Bronchial epithelial cell (primary cell): ENCODE data around the gene HRNR. TPM values are rescaled to one million over a fixed set of nuclear protein-coding genes. Genes with fewer than 3 reads are reported as not detected.

Experiments used
- DNase-seq: peaks from one replicate; pipeline ENCODE4 v3.0.0-alpha.2; 2010; ENCODE audit warnings: low read depth
- FAIRE-seq: peaks from 2 replicates; lab custom pipeline; 2011; peaks lifted over from hg19 to GRCh38; lab: Jason Lieb, UNC
- H3K27me3 ChIP-seq: 2 replicates; pipeline ENCODE4 v1.5.1; 2011; ENCODE audit warnings: low read length; ENCODE audit not compliant: control insufficient read depth, insufficient read depth
- H3K36me3 ChIP-seq: 2 replicates; pipeline ENCODE4 v1.5.1; 2011; ENCODE audit warnings: low read length; ENCODE audit not compliant: control insufficient read depth, insufficient read depth
- H3K4me3 ChIP-seq: 2 replicates; pipeline ENCODE4 v1.5.1; 2011; ENCODE audit warnings: mild to moderate bottlenecking, low read depth, low read length, control low read depth
- total RNA-seq: library from RNA; depleted of rRNA; stranded (reverse); fragments of >200 nt; gene quantifications from 2 replicates; pipeline ENCODE4 v1.2.1, GENCODE V29; 2014
- TF ChIP-seq, protein P1 (sequence below): IDR thresholded peaks from 2 replicates; pipeline ENCODE4 v1.5.1; 2011; ENCODE audit warnings: mild to moderate bottlenecking, moderate library complexity, low read length, control low read depth, inconsistent platforms; ENCODE audit not compliant: insufficient read depth, severe bottlenecking

The HRNR gene
- total RNA-seq, 1 donor from 2014 or later = under 0.01 TPM

DNA sequence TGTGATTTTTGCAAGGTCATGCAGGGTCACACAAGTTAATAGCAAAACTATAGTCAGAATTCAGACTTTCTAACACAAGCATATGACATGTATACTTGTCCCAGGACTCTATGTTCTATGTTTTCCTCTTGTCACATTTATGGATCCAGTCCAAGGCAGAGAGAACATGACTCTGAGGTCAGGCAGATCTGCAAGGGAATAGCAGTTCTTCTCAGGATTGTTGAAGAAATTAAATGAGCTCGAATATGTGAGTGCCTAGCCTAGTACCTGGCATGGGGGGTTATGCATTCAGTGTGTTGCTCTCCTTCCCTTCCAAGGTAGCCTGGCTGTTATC lies 55.5 kb downstream of the HRNR start:
- FAIRE-seq (no peak), DNase-seq (no peak)
- no peaks in the 10 kb centered on the region for H3K36me3 ChIP-seq

DNA sequence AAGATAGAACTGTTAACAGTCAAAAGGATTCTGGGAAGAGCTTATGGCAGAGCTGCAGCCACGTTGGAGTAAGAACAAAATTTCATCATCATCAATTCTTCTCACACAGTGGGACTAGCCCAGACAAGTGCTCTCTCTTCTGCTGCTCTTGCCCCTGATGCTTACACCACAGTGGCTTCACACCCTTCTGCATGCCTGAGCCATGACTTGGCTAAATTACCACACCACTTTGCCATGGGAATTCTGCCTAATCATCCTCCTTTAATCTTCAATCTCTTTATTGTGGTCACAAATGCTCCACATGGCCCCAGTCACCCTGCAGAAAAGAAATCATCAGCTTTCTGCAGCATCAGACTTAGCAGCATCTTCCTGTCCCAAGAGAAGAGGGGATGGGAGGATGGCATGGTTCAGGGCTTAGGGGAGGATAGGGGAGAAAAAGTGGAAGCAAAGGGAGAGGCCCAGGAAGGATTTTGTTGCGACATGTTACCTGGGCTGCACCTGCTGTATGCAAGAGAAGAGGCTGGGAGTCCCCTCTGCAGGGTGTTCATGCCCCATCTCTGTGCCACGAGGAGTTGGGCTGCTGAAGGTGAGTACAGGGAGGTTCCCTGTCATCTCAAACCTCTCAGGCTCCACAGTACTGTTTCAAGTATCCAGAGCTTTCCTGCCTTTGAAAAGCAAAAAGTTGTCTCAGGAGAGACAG lies 56.0 kb downstream of the HRNR start:
- TF ChIP-seq, protein P1, sequence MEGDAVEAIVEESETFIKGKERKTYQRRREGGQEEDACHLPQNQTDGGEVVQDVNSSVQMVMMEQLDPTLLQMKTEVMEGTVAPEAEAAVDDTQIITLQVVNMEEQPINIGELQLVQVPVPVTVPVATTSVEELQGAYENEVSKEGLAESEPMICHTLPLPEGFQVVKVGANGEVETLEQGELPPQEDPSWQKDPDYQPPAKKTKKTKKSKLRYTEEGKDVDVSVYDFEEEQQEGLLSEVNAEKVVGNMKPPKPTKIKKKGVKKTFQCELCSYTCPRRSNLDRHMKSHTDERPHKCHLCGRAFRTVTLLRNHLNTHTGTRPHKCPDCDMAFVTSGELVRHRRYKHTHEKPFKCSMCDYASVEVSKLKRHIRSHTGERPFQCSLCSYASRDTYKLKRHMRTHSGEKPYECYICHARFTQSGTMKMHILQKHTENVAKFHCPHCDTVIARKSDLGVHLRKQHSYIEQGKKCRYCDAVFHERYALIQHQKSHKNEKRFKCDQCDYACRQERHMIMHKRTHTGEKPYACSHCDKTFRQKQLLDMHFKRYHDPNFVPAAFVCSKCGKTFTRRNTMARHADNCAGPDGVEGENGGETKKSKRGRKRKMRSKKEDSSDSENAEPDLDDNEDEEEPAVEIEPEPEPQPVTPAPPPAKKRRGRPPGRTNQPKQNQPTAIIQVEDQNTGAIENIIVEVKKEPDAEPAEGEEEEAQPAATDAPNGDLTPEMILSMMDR = no peak
- no peak overlapping the region for H3K4me3 ChIP-seq
- FAIRE-seq = peak; percentile 99
- peak; percentile 100 for DNase-seq
- no peaks in the 10 kb centered on the region for H3K36me3 ChIP-seq
- H3K27me3 ChIP-seq = no peaks in the 10 kb centered on the region

More for the DNA sequence above, 55.5 kb downstream of the HRNR start:
- H3K27me3 ChIP-seq = no peaks in the 10 kb centered on the region
- H3K4me3 ChIP-seq = peak overlapping the region; percentile 3
- TF ChIP-seq, protein P1 = no peak

DNA sequence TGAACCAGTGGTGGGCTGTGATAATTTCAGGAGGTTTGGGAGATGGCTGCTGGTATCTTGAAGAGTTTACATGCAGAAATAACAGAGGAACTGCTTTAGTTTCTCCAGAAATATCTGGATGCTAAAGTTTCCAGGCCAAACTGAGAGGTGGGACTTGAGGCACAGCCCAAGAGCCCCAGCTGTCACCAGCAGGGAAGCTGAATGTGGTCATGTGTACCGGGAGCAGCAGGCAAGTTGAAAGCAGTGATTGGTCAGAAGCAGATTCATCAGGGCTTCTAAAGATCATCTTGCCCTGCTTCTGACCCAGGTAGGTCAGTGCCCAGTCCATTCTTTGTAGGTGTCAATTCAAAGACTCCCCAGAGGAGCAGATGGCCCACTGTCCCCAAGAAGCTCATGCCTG lies 57.0 kb downstream of the HRNR start:
- H3K36me3 ChIP-seq = no peaks in the 10 kb centered on the region
- DNase-seq = no peak
- H3K4me3 ChIP-seq = no peak overlapping the region
- TF ChIP-seq, protein P1 = no peak
- no peak for FAIRE-seq
- H3K27me3 ChIP-seq = no peaks in the 10 kb centered on the region

DNA sequence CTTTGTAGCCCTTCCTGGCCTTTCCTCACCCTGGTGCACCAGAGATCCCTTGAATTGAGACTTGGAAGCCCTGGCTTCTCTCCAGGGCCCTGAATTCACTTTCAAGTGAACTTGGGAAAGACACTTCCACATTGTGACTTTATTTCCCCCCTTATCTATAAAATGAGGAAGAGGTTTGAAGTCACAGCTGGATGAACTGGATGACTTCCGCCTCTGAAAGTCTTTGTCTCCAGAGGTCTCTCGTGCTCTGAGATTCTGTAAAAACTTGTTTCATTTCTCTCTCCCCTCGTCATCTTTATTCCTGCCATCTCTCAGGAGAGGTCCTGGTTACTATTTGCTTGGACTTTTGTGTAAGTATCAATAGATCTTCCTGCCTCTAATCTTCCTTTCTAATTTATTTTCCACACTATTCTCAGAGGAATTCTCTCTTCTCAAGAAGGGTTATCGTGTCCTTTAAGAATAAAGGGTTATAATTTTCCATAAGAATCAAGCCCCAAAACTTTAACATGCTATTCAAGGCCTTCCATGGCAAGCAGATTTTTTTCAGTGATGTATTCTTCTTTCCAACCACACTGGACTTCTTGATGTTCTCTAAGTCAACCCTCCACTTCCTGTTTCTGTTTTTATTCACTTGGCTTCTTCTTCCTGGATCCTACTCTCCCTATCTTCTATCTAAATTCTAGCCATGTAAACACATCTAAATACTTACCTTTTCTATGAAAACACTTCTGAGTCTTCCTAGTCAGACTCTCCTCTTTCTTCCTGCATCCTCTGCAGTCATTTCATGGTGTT lies 58.5 kb downstream of the HRNR start:
- FAIRE-seq = no peak
- DNase-seq = no peak
- TF ChIP-seq, protein P1 = no peak
- H3K27me3 ChIP-seq = no peaks in the 10 kb centered on the region
- H3K4me3 ChIP-seq = no peak overlapping the region
- no peaks in the 10 kb centered on the region for H3K36me3 ChIP-seq

DNA sequence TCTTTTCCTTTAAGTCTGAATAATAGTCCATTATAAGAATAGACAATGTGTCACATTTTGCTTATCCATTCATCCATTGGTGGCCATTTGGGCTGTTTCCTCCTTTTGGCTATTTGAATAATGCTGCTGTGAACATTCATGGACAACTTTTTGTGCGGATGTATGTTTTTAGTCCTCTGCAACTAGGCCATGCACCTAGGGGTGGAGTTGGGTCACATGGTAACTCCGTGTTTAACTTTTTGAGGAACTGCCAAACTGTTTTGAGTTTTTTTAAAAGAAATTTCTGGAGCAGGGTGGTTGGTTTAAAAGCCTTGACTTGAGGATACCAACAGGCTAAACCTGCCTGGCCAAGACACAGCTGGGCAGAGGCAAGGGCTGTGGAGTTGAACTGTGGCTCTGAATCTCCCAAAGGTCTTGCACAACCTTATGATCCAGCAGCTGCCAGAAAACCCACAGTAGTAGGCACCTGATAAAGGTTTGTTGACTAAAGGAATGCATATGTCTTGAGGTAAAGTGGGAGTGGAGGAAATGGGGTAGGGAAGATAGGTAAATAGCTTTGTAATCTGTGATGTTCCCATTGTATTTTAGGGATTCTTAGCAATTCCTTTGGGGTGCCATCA lies 59.4 kb downstream of the HRNR start:
- DNase-seq (peak; percentile 93), FAIRE-seq (no peak)

More for the DNA sequence above, 59.4 kb downstream of the HRNR start:
- TF ChIP-seq, protein P1 = no peak
- Histone ChIP-seq H3K4me3 (no peak overlapping the region), H3K36me3 (no peaks in the 10 kb centered on the region), H3K27me3 (no peaks in the 10 kb centered on the region)
